Measurements from ENCODE around the gene FAM174C.
"Not testable (repeated sequence)": the region's sequence is repeated elsewhere in the genome, so short reads cannot be mapped to it uniquely, and the experiment has no call there.

FAM174C gene

GRCh38 chr19:1302533-1303239, 27.4 kb downstream of the FAM174C start:
- no peak for DNase-seq (ENCODE audit: low spot score)

- no peak for DNase-seq (ENCODE audit: low spot score)
Measured at GRCh38 chr19:1304197-1304924, 29.0 kb downstream of the FAM174C start.

GRCh38 chr19:1305354-1305753, 30.0 kb downstream of the FAM174C start:
- not testable (repeated sequence) for DNase-seq (ENCODE audit: low spot score)

DNA sequence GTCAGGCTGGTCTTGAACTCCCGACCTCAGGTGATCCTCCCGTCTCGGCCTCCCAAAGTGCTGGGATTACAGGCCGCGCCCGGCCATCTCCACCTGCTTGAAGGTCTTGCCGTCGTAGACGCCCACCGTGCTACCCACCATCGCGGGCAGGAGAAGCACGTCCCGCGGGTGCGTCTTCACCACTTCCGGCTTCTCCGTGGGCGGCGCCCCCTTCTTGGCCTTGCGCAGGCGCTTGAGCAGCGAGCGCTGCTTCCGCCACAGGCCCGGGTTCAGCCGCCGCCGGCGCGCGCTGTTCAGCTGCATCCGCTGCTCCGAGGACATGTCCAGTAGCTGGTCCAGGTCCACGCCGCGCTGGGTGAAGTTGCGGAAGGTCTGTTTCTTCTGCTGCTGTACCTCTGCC, 32.0 kb downstream of the FAM174C start:
- DNase-seq (ENCODE audit: low spot score): no peak

DNA sequence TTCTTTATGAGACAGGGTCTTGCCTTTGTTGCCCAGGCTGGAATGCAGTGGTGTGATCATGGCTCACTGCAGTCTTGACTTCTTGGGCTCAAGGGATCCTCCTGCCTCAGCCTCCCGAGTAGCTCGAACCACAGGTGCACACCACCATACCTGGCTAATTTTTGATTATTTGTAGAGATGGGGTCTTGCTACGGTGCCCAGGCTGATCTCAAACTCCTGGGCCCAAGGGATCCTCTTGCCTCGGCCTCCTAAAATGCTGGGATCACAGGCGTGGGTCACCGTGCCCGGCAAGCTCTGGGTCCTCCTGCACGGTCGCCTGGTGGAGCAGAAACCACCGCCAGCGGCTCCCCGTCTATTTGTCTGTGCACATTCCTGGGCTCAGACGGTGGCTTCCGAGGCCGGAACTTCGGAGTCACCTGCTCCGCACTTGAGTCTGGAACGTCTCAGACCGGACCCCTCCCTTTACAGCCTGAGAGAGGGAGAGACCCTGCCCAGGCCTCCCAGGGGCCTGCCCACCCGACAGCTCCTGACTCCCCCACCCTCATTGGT, 32.5 kb downstream of the FAM174C start:
- no peak for DNase-seq (ENCODE audit: low spot score)

DNA sequence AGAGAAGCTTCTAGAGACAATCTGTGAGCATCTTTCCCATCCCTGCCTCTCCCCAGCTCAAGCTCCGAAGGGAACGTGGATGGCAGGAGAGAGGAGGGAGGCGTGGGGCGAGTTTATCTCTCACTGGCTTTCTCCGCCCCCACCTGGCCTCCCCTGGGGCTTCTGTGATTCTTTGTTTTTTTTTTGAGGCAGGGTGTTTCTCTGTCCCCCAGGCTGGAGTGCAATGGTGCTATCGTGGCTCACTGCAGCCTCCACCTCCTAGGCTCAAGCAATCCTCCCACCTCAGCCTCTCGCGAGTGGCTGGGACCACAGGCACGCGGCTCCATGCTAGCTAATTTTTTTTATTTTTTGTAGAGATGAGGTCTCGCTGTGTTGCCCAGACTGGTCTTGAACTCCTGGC, 33.4 kb downstream of the FAM174C start:
- DNase-seq (ENCODE audit: low spot score): no peak

- DNase-seq (ENCODE audit: low spot score): no peak
Measured at GRCh38 chr19:1309977-1310852, 34.9 kb downstream of the FAM174C start.

DNA sequence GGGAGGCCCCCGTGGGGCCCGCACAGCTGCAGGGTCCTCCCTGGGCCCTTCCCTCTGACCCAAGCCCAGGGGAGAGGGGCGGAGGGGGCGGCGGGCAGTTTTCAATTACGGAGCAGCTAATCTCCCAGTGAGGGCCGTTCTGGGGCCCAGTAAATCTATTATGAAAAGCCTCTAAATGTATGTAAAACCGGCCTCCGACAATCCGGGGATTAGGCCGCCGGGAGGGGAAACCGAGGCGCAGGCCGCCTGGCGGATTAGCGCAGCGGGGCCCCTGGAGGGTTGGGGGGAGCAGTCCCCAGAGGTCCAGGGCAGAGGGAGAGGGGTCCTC, 35.5 kb downstream of the FAM174C start:
- no peak for DNase-seq (ENCODE audit: low spot score)

DNA sequence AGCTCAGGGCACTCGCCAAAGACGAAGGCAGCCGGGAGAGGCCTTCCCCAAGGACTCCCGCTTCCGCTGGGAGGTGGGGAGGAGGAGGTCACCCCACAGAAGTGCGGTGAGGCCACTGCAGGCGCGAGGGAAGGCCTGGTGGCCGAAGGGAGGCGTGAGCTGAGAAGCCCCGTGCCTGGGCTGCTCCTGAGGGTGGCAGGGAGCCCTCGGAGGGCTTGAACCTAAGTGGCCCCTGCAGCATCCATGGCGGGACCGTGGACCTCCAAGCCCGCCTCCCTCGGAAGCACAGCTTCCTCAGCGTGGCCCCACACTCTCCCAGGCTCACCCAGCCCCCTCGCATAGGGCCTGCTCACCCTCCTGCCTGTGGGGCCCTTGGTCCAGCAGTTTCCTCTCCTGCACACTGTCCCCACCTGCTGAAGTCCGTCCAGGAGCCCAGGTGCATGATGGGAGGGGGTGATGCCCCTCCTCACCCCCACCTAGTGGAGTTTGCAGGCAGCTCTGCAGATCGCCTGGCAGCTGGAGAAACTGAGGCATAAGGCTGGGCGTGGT, 36.3 kb downstream of the FAM174C start:
- no peak for DNase-seq (ENCODE audit: low spot score)

- no peak for DNase-seq (ENCODE audit: low spot score)
Measured at GRCh38 chr19:1312767-1313694, 37.7 kb downstream of the FAM174C start.

DNA sequence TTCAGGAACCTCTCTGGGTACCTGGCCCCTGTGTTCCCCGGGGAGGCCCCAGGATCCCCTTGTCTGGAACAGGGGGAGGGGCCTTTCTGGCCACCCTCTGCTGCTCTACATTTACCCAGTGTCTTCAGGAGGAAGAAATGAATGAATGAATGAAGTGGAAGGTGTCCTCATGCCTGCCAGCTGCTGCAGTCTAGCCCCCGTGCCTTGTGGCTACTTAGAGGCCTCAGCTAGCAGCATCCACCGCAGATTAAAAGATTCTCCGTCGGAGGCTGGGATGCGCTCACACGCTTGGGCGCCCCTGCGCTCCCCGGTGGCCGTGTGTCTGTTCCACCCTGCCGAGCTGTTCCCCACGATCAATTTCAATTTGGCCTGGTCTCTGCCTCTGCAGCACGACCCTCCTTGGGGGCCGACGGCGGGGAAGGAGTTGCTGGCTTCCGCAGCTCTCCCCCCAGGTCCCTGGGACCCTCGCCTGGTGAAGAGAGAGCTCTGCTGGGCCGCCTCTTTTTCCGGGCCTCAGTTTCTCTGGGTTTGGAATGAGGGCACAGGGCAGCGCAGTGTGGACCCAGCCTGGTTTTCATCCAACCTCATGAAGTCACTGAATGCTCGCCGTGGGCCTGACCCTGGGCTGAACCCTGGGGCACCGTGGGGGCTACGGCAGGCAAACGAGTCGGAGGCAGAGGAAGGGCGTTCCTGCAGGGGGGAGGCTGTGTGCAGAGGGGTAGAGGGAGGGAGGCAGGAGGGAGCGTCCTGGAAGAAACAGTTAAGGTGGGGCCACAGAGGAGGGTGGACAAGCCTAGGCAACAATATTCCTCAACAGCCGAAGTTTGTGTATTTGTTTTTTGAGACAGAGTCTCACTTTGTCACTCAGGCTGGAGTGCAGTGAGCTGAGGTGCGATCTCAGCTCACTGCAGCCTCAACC, 38.6 kb downstream of the FAM174C start:
- no peak for DNase-seq (ENCODE audit: low spot score)

DNA sequence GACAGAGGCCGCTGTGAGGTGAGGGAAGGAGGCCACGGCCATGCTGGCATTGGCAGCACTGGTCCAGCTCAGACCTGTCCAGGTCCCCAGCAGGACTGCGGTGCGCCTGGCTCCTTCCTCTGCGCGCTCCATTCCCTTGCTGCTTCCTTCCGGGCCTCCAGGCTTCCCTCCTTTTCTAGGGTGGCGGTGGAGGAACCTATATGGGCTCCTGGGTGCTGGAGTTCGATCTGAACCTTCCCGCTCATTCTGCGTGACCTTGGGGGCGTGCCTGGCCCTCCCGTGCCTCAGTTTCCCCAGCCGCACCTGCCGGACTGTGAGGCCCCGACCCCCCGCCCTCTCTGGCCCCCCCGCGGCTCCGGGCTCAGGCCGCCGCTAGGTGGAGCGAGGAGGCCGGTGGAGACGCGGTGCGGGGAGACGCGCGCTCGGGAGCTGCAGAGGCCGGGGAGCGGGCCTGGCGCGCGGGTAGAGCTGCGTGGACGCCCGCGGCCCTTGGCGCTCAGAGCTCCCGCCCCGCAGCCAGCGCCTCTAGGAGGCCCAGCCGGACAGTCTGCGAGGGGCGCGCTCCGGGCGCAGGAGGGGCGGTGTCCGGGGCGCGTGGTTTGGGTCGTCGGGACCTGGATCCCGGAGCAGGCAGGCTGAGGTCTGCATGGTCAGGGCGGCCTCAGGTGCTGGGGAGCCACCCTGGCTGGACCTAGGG, 40.3 kb downstream of the FAM174C start:
- DNase-seq (ENCODE audit: low spot score): no peak

GRCh38 chr19:1316466-1316865, 41.1 kb downstream of the FAM174C start:
- no peak for DNase-seq (ENCODE audit: low spot score)

DNA sequence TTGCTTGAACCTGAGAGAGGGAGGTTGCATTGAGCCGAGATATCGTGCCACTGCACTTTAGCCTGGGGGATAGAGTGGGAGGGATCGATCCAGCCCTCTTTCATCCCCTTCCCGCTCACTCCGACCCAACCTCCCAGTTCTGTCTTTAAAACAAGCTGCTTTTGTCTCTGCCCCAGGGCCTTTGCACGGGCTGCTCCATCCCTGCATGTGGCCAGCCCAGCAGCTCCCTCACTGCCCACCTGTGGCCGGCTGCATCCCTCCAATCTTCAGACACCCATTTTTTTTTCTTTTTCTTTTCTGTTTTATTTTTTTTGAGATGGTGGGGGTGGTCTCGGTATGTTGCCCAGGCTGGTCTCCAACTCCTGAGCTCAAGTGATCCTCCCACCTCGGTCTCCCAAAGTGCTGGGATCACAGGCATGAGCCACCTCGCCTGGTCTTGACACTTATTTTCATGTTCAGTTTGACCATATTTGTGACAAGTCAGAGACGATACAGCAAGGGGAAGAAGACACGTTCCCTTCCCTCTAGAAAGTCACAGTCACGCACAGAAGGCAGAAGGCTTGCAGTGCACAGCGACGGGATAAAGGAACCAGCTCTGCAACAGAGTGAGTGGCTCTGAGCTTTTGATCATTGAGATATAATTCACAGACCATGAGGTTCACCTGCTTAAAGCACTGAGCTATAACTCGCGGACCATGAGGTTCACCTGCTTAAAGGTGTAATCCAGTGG, 42.1 kb downstream of the FAM174C start:
- peak; percentile 31 for DNase-seq (ENCODE audit: low spot score)

DNA sequence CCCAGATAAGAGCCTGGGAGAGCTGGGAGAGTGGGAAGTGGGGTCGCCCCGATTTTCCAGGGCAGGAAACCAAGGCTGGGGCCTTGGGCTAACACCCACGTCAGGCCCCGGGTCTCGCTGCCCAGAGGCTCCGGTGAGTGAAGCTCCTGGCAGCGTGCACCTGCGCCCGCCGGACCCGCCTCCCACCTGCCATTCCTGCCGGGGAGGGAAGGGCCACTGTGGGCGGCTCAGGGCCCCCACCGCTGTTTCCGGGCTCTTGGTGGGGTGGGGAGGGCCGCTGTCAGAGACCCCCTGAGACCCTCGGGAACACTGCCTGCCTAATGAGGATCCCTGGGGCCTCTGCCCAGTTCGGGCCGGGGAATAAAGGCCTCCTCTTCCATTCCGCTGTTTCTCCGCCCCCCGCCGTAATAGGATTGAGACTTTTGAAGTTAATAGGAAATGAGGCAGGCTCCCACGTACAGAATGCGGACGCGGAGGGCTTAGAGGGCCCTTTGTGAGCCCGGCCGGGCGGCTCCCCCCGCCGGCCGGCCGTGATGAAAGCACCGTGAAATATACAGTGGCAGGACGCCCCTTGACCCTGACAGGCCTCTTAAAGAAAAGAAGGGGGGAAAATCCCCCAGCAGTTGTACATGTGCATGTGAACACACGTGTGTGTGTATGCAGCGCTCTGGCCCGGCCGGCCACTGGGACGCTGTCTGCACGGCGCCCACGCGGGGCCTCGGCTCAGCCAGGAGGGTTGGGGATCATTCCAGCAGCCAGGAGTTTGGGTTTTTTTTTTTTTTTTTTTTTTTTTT, 43.5 kb downstream of the FAM174C start:
- peak; percentile 44 for DNase-seq (ENCODE audit: low spot score)

GRCh38 chr19:1320282-1320650, 44.9 kb downstream of the FAM174C start:
- not testable (repeated sequence) for DNase-seq (ENCODE audit: low spot score)

- DNase-seq (ENCODE audit: low spot score): no peak
Measured at GRCh38 chr19:1321539-1321938, 46.2 kb downstream of the FAM174C start.

All from NAMALWA (cell line).